Hepatocyte (in vitro differentiated cells): ENCODE results near the gene FGF19.

Source experiments
- CTCF ChIP-seq: fragments of 200-600 bp; sonication (generic); IDR thresholded peaks from 2 replicates; pipeline ENCODE4 v1.5.1; 2016; ENCODE audit warnings: antibody characterized with exemption, mild to moderate bottlenecking; ENCODE audit not compliant: poor library complexity
- EZH2 ChIP-seq: fragments of 200-600 bp; sonication (generic); IDR thresholded peaks from 2 replicates; pipeline ENCODE4 v1.6.1; 2016; ENCODE audit warnings: antibody characterized with exemption, mild to moderate bottlenecking, borderline replicate concordance

- TF ChIP-seq CTCF (no peak), EZH2 (no peak)
These were observed 1.6 kb downstream of the FGF19 start for GRCh38 chr11:69702239-69702691.
